PC-9 (cell line): ENCODE data around the gene SMAP1.

Experiments used
- CTCF ChIP-seq: fragments of 200-600 bp; sonication (generic); conservative IDR thresholded peaks from 2 replicates; pipeline ENCODE4 v1.6.1; 2017; ENCODE audit warnings: mixed run types, antibody characterized with exemption, mild to moderate bottlenecking, moderate library complexity
- EZH2 ChIP-seq: fragments of 200-600 bp; sonication (generic); IDR thresholded peaks from 2 replicates; pipeline ENCODE4 v1.8.0; 2017; ENCODE audit warnings: antibody characterized with exemption, low read depth

- TF ChIP-seq EZH2 (no peak), CTCF (no peak)
Observed at GRCh38 chr6:70847106-70848084, 179.7 kb downstream of the SMAP1 start.
